GM18519 (cell line): ENCODE measurements around the gene ZNF593OS.

Source experiments
- ATAC-seq: cut with Tn5 transposase; IDR thresholded peaks from one replicate; pipeline ENCODE4 v1.9.1; 2021; ENCODE audit warnings: mild to moderate bottlenecking, moderate library complexity; ENCODE audit not compliant: unreplicated experiment, low FRiP score

ZNF593OS gene

GRCh38 chr1:26129778-26130177, 41.9 kb downstream of the ZNF593OS start:
- ATAC-seq = no peak

- ATAC-seq = no peak
Observed at GRCh38 chr1:26127235-26128163, 44.1 kb downstream of the ZNF593OS start.

GRCh38 chr1:26126321-26127084, 45.1 kb downstream of the ZNF593OS start:
- ATAC-seq = no peak

GRCh38 chr1:26125946-26126320, 45.7 kb downstream of the ZNF593OS start:
- no peak for ATAC-seq

GRCh38 chr1:26125382-26125781, 46.2 kb downstream of the ZNF593OS start:
- ATAC-seq = no peak

GRCh38 chr1:26124418-26125331, 47.0 kb downstream of the ZNF593OS start:
- no peak for ATAC-seq

- ATAC-seq = no peak
Observed at GRCh38 chr1:26122988-26123973, 48.4 kb downstream of the ZNF593OS start.

- ATAC-seq = no peak
Observed at GRCh38 chr1:26121854-26122773, 49.5 kb downstream of the ZNF593OS start.

- ATAC-seq = no peak
Observed at GRCh38 chr1:26119892-26120608, 51.6 kb downstream of the ZNF593OS start.
